Measurements from ENCODE around the gene WIPF3. TPM values are rescaled to one million over a fixed set of nuclear protein-coding genes. Genes with fewer than 3 reads are reported as not detected.

Gene WIPF3
- total RNA-seq, 1 experiment from 2014 or later: not detected

DNA sequence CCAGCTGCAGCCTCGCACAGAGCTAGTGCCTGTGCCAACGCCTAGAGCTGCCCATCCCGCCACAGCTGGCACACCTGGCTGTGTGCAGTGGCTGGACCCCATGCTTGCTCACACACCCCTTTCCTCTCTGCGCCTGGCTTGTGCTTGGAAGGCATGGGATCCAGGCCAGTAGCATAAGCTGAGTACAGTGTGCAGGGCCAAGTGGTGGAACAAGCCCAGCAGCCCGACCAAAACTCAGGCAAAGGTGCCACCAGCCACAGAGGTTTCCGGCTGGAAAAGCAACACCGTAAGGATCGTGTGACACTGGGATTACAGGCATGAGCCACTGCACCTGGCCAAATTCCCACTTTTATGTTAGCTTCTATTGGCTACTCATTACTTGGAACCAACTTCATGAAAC, 144.9 kb downstream of the WIPF3 start:
- CTCF ChIA-PET: no interaction called here
- BruUV-seq (replicated peaks): no TSS peak
- intact Hi-C loops (cut with micrococcal nuclease): no loop called here
- Mint-ChIP-seq H3K4me3 (ENCODE audit: unreplicated experiment) (no peak overlapping the region), H3K9me3 (ENCODE audit: unreplicated experiment) (no peaks in the 10 kb centered on the region), H3K4me1 (ENCODE audit: insufficient read depth, unreplicated experiment) (no peaks in the 10 kb centered on the region), H3K36me3 (ENCODE audit: insufficient read depth, unreplicated experiment) (peaks cover 40% of the 10 kb centered on the region), H3K27me3 (ENCODE audit: insufficient read depth, unreplicated experiment) (no peaks in the 10 kb centered on the region), H3K27ac (ENCODE audit: low read depth, unreplicated experiment) (no peak overlapping the region)
- no peak for DNase-seq (ENCODE audit: unreplicated experiment)
- POLR2A ChIA-PET: no interaction called here
- TF ChIP-seq, protein P1, sequence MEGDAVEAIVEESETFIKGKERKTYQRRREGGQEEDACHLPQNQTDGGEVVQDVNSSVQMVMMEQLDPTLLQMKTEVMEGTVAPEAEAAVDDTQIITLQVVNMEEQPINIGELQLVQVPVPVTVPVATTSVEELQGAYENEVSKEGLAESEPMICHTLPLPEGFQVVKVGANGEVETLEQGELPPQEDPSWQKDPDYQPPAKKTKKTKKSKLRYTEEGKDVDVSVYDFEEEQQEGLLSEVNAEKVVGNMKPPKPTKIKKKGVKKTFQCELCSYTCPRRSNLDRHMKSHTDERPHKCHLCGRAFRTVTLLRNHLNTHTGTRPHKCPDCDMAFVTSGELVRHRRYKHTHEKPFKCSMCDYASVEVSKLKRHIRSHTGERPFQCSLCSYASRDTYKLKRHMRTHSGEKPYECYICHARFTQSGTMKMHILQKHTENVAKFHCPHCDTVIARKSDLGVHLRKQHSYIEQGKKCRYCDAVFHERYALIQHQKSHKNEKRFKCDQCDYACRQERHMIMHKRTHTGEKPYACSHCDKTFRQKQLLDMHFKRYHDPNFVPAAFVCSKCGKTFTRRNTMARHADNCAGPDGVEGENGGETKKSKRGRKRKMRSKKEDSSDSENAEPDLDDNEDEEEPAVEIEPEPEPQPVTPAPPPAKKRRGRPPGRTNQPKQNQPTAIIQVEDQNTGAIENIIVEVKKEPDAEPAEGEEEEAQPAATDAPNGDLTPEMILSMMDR (IDR thresholded peaks at IDR 0.05; ENCODE audit: unreplicated experiment): no peak

DNA sequence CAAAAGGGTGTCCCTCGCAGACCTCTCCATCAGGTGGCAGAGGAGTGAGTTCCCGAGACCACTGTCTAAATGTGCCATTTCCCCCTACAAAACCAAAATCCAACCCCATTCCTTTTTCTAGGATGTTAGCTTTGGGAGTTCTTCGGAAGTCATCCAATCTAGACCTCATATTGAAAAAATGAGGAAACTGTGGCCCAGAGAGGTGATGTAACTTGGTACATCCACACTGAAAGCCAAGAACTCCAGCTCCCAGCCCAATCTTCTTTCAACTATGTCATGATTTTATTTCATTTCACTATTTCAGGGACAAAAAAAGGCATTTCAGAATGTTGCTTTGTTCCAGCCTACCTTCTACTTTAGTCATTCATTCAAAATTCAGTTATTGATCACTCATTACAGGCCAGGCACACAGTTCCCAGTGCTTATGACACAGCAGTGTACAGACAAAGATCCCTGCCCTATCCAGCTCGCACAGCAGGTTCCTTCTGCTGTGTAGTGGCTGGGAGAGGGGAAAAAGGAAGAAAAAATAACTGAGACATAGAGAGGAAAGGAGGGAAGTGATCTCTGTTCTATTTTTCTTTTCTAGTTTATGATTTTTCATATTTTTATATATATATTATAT, 147.5 kb downstream of the WIPF3 start:
- Mint-ChIP-seq H3K27me3 (ENCODE audit: insufficient read depth, unreplicated experiment) (no peaks in the 10 kb centered on the region), H3K27ac (ENCODE audit: low read depth, unreplicated experiment) (no peak overlapping the region), H3K4me3 (ENCODE audit: unreplicated experiment) (no peak overlapping the region), H3K36me3 (ENCODE audit: insufficient read depth, unreplicated experiment) (peaks cover 28% of the 10 kb centered on the region), H3K9me3 (ENCODE audit: unreplicated experiment) (no peaks in the 10 kb centered on the region), H3K4me1 (ENCODE audit: insufficient read depth, unreplicated experiment) (no peaks in the 10 kb centered on the region)
- POLR2A ChIA-PET: interaction anchor here (0.6 kb wide), 1 partner anchor 34 kb away, joined by 7 read pairs; no protein-coding TSS in a partner anchor
- TF ChIP-seq, protein P1 (IDR thresholded peaks at IDR 0.05; ENCODE audit: unreplicated experiment): no peak
- no peak for DNase-seq (ENCODE audit: unreplicated experiment)
- intact Hi-C loops (cut with micrococcal nuclease): no loop called here
- no TSS peak for BruUV-seq (replicated peaks)
- CTCF ChIA-PET: interaction anchor here (0.6 kb wide), 2 partner anchors 21 to 459 kb away, joined by 3 read pairs; no protein-coding TSS in a partner anchor

DNA sequence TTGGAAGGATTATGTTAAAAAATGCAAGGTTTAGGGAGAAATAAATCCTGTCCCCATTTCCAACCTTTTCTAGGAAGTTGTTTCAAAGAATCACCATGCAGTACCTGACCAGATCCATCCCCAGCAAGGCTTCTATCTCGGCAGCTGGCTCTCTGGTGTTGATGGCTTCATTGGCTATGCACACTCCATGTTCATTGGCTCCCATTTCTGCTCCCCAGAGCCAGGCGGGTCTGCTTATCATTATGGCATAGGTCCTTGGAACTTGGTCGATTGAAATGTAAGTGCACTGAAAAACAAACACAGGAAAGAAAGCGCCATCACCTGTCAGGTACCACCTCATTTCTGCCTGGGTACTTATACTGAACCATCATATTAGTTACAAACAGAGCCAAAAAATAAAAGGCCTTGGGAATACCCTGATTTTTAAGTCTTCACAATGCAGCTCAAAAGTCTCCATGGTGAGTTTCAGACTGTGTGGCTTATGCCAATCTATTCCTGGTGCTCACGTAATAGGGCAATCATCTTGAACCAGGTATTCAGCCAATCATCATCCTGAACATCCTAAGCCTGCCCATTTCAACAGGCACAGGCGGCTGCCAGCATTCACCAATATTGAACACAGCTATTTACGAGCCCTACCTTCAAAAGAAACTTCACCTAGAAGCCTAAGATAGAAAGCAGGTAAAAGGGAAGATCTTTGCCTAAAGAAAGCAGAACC, 148.9 kb downstream of the WIPF3 start:
- TF ChIP-seq, protein P1 (IDR thresholded peaks at IDR 0.05; ENCODE audit: unreplicated experiment): no peak
- no peak overlapping the region for H3K4me3 Mint-ChIP-seq (ENCODE audit: unreplicated experiment)
- no peaks in the 10 kb centered on the region for H3K27me3 Mint-ChIP-seq (ENCODE audit: insufficient read depth, unreplicated experiment)
- CTCF ChIA-PET: interaction anchor here (1.8 kb wide), 1 partner anchor 35 kb away, joined by 4 read pairs; no protein-coding TSS in a partner anchor
- DNase-seq (ENCODE audit: unreplicated experiment): no peak
- H3K9me3 Mint-ChIP-seq (ENCODE audit: unreplicated experiment): no peaks in the 10 kb centered on the region
- H3K4me1 Mint-ChIP-seq (ENCODE audit: insufficient read depth, unreplicated experiment): no peaks in the 10 kb centered on the region
- intact Hi-C loops (cut with micrococcal nuclease): no loop called here
- H3K36me3 Mint-ChIP-seq (ENCODE audit: insufficient read depth, unreplicated experiment): peaks cover 26% of the 10 kb centered on the region
- POLR2A ChIA-PET: interaction anchor here (0.7 kb wide), 1 partner anchor 384 kb away, joined by 3 read pairs; no protein-coding TSS in a partner anchor
- no TSS peak for BruUV-seq (replicated peaks)
- no peak overlapping the region for H3K27ac Mint-ChIP-seq (ENCODE audit: low read depth, unreplicated experiment)

DNA sequence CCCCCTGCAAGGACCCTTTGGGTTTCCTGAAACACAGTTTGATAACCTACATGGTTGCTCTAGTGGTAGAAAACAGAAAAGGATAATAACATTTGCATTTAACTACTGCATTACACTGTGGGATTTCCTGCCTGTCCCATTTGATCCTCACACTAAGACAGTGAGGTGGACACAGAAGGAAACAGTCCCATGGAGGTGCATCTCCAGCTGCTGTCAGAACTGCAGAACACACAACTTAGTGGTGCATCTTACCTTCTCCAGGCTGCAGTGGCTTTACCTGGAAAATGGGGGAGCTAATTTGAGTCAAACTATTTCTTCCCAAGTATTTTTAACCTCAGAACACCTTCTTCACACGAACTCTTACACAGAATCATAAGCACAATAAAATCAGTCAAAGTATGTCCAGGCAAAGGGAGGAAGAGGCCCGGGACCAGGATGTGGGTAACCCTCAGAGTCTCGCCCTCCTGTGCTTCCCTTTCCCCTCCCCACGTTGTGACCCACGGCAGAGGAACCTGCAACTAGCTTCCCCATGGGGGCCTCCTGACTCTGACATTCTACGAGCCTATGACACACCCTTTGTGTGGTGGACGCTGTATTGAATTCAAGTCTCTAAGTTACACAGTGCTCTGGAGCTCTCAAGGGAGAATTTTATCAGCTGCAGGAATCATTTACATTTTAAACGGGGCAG, 149.6 kb downstream of the WIPF3 start:
- H3K4me3 Mint-ChIP-seq (ENCODE audit: unreplicated experiment): no peak overlapping the region
- CTCF ChIA-PET: interaction anchor here (0.6 to 1.8 kb wide), 2 partner anchors 35 to 595 kb away, joined by 3 to 4 read pairs; no protein-coding TSS in a partner anchor
- intact Hi-C loops (cut with micrococcal nuclease): no loop called here
- no peaks in the 10 kb centered on the region for H3K27me3 Mint-ChIP-seq (ENCODE audit: insufficient read depth, unreplicated experiment)
- DNase-seq (ENCODE audit: unreplicated experiment): no peak
- POLR2A ChIA-PET: no interaction called here
- BruUV-seq (replicated peaks): no TSS peak
- no peaks in the 10 kb centered on the region for H3K9me3 Mint-ChIP-seq (ENCODE audit: unreplicated experiment)
- TF ChIP-seq, protein P1 (IDR thresholded peaks at IDR 0.05; ENCODE audit: unreplicated experiment): no peak
- H3K36me3 Mint-ChIP-seq (ENCODE audit: insufficient read depth, unreplicated experiment): peaks cover 23% of the 10 kb centered on the region
- no peaks in the 10 kb centered on the region for H3K4me1 Mint-ChIP-seq (ENCODE audit: insufficient read depth, unreplicated experiment)
- no peak overlapping the region for H3K27ac Mint-ChIP-seq (ENCODE audit: low read depth, unreplicated experiment)

Data from MCF 10A (cell line).